ENCODE measurements around the gene SLC2A11. TPM values are rescaled to one million over a fixed set of nuclear protein-coding genes. Genes with fewer than 3 reads are reported as not detected.

SLC2A11 gene
- total RNA-seq, 1 experiment from 2014 or later = 18.9 TPM

DNA sequence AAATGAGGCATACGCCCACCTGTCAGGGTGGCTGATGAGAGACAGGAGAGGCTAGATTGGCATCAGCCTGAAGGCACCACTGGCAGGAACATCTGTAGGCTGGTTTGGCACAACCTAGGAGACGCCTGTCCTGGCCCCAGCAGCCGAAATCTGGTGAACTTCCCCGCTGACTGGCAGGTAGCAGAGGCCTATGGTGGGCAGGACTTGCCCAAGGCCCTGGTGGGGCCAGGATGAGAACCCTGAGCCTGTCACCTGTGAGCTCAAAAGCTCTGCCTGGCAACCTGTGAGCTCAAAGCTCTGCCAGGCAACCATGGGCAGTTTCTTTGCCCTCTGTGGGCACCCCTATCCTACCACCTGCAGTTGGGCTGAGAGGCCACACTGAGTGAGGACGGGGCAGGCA, 21.4 kb upstream of the SLC2A11 start:
- Mint-ChIP-seq H3K27ac (ENCODE audit: unreplicated experiment) (no peak overlapping the region), H3K4me1 (ENCODE audit: low read depth, unreplicated experiment) (peaks cover 23% of the 10 kb centered on the region), H3K4me3 (ENCODE audit: low read depth, unreplicated experiment) (no peak overlapping the region), H3K27me3 (ENCODE audit: unreplicated experiment) (peaks cover 33% of the 10 kb centered on the region), H3K9me3 (ENCODE audit: low read depth, unreplicated experiment) (no peaks in the 10 kb centered on the region), H3K36me3 (ENCODE audit: insufficient read depth, unreplicated experiment) (peaks cover 48% of the 10 kb centered on the region)
- TF ChIP-seq, protein P1, sequence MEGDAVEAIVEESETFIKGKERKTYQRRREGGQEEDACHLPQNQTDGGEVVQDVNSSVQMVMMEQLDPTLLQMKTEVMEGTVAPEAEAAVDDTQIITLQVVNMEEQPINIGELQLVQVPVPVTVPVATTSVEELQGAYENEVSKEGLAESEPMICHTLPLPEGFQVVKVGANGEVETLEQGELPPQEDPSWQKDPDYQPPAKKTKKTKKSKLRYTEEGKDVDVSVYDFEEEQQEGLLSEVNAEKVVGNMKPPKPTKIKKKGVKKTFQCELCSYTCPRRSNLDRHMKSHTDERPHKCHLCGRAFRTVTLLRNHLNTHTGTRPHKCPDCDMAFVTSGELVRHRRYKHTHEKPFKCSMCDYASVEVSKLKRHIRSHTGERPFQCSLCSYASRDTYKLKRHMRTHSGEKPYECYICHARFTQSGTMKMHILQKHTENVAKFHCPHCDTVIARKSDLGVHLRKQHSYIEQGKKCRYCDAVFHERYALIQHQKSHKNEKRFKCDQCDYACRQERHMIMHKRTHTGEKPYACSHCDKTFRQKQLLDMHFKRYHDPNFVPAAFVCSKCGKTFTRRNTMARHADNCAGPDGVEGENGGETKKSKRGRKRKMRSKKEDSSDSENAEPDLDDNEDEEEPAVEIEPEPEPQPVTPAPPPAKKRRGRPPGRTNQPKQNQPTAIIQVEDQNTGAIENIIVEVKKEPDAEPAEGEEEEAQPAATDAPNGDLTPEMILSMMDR (IDR thresholded peaks at IDR 0.05; ENCODE audit: unreplicated experiment) = no peak
- DNase-seq = no peak
- CTCF ChIA-PET = interaction anchor here (0.6 to 0.9 kb wide), 3 partner anchors 21 to 65 kb away, joined by 3 read pairs; no protein-coding TSS in a partner anchor
- intact Hi-C loops (cut with micrococcal nuclease; ENCODE audit: unreplicated experiment) = loop anchor here (10.0 kb wide), 1 partner anchor 51 kb away; the partner anchor contains the start of gene SMARCB1
- BruUV-seq (replicated peaks) = no TSS peak

DNA sequence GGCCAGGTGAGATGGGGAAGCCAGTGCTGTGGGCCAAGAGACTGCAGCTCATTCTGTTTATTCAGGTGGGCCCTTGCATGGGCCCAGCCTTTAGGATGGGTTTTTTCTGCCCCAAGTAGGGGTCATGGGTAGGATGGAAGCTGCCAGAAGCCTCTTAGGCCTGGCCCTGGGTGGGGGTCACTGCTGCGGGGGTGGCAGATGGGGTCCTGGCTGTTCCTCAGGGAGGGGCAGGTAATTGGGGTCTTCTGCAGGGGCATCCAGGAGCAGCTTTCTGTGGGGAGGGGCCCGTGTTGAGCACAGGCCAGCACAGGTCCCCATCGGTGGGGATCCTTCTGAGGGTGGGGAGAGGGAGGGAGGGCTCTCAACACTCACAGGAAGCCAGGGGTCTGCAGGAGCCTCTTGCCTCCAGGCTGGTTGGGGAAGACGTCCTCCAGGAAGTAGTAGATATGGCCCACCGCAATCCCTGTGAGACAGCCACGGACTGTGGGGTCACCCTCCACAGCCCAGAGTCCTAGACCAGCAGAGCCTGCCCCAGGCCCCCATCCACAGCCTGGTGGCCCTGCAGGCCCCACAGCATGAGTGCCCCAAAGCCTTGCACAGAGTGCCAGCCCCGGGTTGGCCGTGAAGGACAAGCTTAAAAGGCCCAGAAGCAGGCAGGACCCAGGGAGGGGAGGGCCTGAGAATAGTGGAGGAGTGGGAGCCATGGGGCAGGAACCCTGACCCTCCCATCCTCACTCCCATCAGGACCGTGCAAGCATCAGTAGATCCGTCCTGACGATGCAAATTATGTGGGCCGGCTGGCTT, 20.8 kb upstream of the SLC2A11 start:
- H3K9me3 Mint-ChIP-seq (ENCODE audit: low read depth, unreplicated experiment) = no peaks in the 10 kb centered on the region
- intact Hi-C loops (cut with micrococcal nuclease; ENCODE audit: unreplicated experiment) = loop anchor here (10.0 kb wide), 1 partner anchor 52 kb away; the partner anchor contains the start of gene SMARCB1
- peaks cover 40% of the 10 kb centered on the region for H3K27me3 Mint-ChIP-seq (ENCODE audit: unreplicated experiment)
- H3K4me1 Mint-ChIP-seq (ENCODE audit: low read depth, unreplicated experiment) = peaks cover 23% of the 10 kb centered on the region
- no peak for DNase-seq
- TF ChIP-seq, protein P1 (IDR thresholded peaks at IDR 0.05; ENCODE audit: unreplicated experiment) = no peak
- no TSS peak for BruUV-seq (replicated peaks)
- CTCF ChIA-PET = interaction anchor here (0.6 to 0.9 kb wide), 3 partner anchors 20 to 66 kb away, joined by 3 read pairs; no protein-coding TSS in a partner anchor
- H3K36me3 Mint-ChIP-seq (ENCODE audit: insufficient read depth, unreplicated experiment) = peaks cover 48% of the 10 kb centered on the region
- H3K4me3 Mint-ChIP-seq (ENCODE audit: low read depth, unreplicated experiment) = peak overlapping the region; percentile 81
- peak overlapping the region; percentile 92 for H3K27ac Mint-ChIP-seq (ENCODE audit: unreplicated experiment)

DNA sequence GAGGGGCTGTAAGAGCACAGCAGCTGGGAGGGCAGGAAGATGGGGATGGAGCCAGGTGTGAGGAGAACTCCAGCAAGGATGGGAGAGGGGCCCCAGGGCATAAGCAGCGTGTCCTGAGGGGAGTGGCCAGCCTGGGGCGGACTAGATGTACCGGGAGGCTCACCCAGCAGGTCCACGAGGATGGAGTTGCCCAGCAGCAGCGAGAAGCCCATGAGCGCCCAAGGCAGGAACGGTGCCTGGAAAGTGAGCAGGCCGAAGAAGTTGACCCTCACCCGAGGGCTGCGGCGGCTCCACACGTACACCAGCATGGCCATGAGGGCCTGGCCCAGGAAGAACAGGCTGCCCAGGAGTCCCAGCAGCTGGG, 20.2 kb upstream of the SLC2A11 start:
- H3K4me1 Mint-ChIP-seq (ENCODE audit: low read depth, unreplicated experiment) = peaks cover 23% of the 10 kb centered on the region
- peaks cover 43% of the 10 kb centered on the region for H3K36me3 Mint-ChIP-seq (ENCODE audit: insufficient read depth, unreplicated experiment)
- intact Hi-C loops (cut with micrococcal nuclease; ENCODE audit: unreplicated experiment) = loop anchor here (10.0 kb wide), 1 partner anchor 53 kb away; the partner anchor contains the start of gene SMARCB1
- no peak for DNase-seq
- H3K9me3 Mint-ChIP-seq (ENCODE audit: low read depth, unreplicated experiment) = no peaks in the 10 kb centered on the region
- no TSS peak for BruUV-seq (replicated peaks)
- peaks cover 44% of the 10 kb centered on the region for H3K27me3 Mint-ChIP-seq (ENCODE audit: unreplicated experiment)
- TF ChIP-seq, protein P1 (IDR thresholded peaks at IDR 0.05; ENCODE audit: unreplicated experiment) = no peak
- H3K27ac Mint-ChIP-seq (ENCODE audit: unreplicated experiment) = peak overlapping the region; percentile 92
- H3K4me3 Mint-ChIP-seq (ENCODE audit: low read depth, unreplicated experiment) = peak overlapping the region; percentile 81
- CTCF ChIA-PET = no interaction called here

DNA sequence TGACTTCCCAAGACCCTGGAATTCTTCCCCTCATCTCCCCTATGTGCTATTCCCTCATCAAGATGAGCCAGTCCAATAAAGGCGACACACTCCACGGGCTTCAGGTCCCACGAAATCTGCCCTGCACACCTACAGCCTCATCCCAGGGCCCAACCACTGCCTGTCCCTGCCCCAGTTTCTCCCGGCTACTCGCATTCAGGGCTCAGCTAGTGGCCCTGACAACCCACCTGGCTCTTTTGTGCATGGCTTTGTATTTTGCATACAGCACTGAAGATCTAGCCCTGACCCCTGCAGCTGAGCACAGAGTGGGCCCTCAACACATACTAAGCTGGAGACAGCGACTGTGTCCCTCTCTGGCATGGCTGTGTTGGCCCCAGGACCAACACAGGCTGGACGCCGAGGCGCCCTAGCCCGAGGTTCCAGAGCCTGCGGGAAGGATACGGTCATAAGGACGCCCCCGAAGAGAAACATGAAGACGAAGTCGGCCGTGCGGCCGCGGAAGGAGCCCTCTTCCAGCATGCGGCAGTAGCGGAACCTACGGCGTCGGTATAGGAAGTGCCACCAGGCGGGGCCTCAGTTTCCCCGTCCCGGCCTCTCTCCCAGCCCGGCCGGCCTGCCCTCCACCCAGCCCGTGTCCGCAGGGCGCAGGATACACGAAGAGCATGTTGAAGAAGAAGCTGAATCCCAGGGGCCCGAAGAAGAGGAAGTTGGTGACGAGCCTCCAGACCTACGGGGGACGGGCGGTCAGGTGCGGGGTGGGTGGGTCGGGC, 19.6 kb upstream of the SLC2A11 start:
- BruUV-seq (replicated peaks) = no TSS peak
- H3K27ac Mint-ChIP-seq (ENCODE audit: unreplicated experiment) = peak overlapping the region; percentile 92
- peaks cover 23% of the 10 kb centered on the region for H3K4me1 Mint-ChIP-seq (ENCODE audit: low read depth, unreplicated experiment)
- TF ChIP-seq, protein P1 (IDR thresholded peaks at IDR 0.05; ENCODE audit: unreplicated experiment) = no peak
- peak overlapping the region; percentile 81 for H3K4me3 Mint-ChIP-seq (ENCODE audit: low read depth, unreplicated experiment)
- H3K36me3 Mint-ChIP-seq (ENCODE audit: insufficient read depth, unreplicated experiment) = peaks cover 42% of the 10 kb centered on the region
- DNase-seq = no peak
- CTCF ChIA-PET = no interaction called here
- H3K27me3 Mint-ChIP-seq (ENCODE audit: unreplicated experiment) = peaks cover 44% of the 10 kb centered on the region
- intact Hi-C loops (cut with micrococcal nuclease; ENCODE audit: unreplicated experiment) = loop anchor here (10.0 kb wide), 1 partner anchor 53 kb away; the partner anchor contains the start of gene SMARCB1
- H3K9me3 Mint-ChIP-seq (ENCODE audit: low read depth, unreplicated experiment) = no peaks in the 10 kb centered on the region

Measured in Calu3 (cell line).